HG03342 (cell line): ENCODE measurements around the gene NRL.

Experiments used
- ATAC-seq: cut with Tn5 transposase; IDR thresholded peaks from one replicate; pipeline ENCODE4 v1.9.1; 2021; ENCODE audit warnings: mild to moderate bottlenecking, moderate library complexity; ENCODE audit not compliant: unreplicated experiment

NRL gene

GRCh38 chr14:24068711-24069410 is 45.9 kb downstream of the NRL start:
- ATAC-seq = no peak

DNA sequence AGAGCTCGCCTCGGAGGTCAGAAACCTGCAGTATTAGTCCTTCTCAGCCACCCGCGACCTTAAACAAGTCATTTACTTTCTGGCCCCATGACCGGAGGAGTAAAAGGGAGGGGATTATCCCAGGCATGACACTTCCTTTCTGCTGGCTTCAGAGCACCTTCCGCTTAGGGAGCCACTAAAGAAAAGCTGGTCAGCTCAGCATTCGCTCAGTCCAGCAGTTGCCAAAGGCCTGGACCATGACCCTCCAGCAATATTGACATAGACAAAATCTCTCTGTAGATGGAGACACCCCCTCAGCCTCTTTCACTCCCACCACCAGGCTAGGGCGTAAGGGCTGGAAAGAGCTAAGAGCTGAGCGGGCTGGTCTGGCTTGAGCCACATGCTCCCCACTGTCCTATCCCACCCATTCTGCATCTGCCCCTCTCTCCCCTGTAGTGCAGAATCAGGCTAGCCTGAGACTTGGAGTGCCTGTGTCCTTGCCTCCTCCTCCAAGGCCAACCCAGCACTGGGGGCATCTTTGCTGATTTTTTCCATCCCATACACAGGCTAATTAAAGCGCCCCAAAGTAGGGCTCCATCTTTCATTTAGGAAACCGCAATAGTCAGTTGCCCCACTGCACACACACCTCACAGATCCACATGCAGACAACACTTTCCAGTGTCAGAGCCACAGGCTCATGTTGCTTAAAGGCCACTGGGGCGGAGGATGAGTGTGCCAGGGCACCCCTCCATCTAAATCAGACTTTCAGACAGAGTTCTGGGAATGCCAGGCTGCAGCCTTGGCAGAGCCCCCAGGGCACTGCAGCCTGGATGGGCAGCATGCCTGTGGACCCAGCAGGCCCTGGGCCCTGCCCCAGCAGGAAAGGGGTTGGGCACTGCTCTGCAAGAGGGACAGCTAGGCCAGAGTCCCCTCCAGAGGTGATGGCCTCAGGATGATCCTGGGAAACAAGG is 47.3 kb downstream of the NRL start:
- ATAC-seq = no peak

DNA sequence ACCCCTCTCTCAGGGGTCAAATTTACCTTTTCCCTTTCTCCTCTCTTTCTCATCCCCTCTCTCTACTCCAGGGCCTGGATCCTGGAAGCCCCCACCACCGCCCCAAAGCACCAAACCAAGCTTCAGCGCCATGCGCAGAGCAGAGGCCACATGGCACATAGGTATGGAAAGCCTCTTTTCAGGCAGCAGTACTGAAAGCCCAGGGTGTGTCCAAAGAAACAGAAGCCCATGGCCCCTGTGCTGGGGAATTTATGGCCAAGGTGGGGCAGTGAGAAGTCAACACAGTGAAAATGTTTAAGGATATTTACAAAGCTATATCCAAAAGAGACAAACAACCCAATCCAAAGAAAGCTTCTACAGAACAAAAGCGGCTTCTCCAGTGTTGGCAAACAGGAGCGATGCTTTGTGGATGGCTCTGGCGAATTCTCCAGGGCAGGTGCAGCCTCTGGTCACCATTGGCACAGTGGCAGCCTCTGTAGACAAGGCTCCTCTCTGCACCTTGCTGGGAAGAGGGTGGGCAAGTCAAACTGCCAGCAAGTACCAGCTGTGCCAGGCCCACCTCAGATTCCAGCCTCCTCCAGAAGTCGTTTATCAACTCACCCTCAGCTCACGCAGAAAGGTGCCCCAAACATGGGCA is 48.1 kb downstream of the NRL start:
- no peak for ATAC-seq

DNA sequence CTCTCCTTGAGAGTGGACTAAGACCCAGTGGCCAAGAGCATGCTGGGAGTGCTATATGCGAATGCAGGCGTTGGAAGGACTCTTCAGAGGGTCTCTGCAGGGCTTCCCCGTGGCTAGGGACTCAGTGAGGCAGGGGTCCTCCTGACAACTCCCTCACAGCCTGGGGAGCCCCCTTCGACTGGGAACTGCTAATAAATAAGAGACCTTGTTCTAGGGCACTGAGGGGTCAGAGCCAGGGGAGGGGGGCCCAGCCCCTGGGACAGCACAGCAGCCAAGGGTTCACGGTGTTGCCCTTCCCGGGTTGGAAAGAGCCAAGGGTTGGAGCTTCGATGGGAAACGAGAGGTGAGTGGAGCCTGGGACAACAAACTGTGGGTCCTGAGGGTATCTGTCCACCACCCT is 49.3 kb downstream of the NRL start:
- ATAC-seq = no peak

- ATAC-seq = no peak
Measured at GRCh38 chr14:24064856-24065255, 49.9 kb downstream of the NRL start.

DNA sequence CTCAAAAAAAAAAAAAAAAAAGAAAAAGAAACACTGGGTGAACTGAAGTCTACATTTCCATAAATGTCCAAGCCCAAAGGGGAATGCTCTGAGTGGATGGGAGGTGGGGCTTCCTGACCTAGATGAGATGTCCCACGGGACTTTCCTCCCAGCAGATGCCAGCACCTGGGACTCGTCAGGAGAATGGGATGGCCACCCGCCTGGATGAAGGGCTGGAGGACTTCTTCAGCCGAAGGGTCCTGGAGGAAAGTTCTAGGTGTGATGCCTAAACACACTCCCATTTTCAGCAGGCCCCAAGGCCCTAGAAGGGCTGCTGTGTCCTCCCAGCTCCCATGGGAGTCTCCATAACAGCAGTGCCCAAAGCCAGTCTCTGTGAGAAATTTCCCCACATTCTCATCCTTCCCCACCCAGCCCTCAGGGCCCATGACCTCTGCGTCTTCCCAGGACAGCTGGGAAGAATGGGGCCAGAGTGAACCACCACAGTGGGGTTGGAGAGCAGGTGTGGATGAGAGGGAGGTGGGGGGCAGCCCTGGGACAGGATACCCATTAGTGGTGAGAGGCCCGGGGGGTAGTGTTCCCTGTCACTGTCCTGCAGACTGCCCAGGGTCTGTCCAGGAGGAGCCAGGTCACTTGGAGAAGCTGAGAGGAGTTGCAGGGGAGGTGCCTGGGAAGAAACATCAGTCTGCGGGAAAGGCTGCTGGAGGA is 50.5 kb downstream of the NRL start:
- no peak for ATAC-seq

DNA sequence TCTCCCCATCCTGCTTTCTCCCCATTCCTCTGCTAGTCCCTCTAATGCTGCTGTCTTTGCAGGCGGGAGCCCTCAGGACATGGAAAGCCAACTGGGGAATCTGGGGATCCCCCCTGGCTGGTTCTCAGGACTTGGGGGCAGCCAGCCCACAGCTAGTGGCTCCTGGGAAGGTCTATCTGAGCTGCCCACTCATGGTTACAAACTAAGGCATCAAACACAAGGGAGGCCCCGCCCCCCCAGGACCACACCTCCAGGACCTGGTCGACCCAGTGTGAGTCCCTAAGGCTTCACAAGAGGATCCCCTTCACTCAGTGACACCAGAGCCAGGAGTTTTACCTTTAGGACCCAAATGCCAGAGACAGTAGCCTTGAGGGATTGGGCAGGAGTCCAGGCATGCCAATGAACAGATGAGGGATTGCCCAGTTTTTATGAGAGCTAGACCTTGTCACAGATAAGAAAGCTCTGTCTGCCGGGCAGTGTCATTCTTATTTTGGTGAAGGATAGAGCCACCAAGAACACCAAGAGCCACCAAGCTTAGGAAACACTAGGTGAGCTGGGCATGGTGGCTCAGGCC is 51.4 kb downstream of the NRL start:
- no peak for ATAC-seq

GRCh38 chr14:24062216-24062980 is 52.4 kb downstream of the NRL start:
- ATAC-seq = no peak

GRCh38 chr14:24060984-24061913 is 53.5 kb downstream of the NRL start:
- no peak for ATAC-seq

GRCh38 chr14:24060443-24060842 is 54.3 kb downstream of the NRL start:
- ATAC-seq = no peak

DNA sequence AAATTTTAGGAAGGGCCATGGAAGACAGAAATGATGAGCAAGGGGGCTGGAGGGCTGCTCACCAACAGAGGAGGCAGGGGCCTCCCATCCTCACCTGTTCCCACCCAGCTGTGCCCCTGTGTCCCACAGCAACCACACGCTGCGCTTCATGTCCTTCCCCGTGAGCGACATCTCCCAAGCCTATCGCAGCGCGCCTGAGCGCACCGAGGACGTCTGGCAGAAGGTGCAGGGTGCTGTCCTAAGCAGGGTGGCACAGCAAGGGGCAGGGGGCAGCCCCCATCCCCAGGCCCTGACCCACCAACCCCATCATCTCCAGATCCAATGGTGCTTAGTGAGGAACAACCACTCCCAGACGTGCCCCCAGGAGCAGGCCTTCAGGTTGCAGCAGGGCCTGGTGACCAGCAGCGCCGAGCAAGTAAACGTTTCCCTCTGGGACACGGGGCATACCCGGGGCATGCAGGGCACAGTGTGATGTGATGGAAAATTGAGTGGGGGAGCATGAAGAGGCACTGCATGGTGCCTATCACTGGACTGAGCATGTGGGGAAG is 54.8 kb downstream of the NRL start:
- ATAC-seq = no peak

DNA sequence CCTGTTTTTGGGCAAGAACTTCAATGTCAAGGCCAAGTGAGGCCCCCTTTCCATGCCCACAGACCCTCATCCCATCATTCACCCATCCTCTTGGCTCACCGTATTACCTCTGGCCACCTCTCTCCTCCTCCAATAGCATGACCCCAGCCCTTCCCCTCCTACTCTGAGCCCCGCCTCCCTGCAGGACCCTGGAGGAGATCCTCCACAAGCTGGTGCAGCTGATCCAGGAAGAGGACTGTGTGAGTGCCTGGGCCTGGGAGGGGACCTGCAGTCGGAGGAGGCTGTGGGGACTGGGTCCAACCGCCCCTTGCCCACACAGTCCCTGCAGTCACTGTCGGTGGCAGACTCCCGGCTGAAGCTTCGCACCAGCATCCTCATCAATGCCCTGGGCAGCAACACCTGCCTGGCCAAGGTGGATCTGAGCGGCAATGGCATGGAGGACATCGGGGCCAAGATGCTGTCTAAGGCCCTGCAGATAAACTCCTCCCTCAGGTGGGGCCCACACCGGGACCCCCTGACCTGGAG is 55.7 kb downstream of the NRL start:
- ATAC-seq = no peak

DNA sequence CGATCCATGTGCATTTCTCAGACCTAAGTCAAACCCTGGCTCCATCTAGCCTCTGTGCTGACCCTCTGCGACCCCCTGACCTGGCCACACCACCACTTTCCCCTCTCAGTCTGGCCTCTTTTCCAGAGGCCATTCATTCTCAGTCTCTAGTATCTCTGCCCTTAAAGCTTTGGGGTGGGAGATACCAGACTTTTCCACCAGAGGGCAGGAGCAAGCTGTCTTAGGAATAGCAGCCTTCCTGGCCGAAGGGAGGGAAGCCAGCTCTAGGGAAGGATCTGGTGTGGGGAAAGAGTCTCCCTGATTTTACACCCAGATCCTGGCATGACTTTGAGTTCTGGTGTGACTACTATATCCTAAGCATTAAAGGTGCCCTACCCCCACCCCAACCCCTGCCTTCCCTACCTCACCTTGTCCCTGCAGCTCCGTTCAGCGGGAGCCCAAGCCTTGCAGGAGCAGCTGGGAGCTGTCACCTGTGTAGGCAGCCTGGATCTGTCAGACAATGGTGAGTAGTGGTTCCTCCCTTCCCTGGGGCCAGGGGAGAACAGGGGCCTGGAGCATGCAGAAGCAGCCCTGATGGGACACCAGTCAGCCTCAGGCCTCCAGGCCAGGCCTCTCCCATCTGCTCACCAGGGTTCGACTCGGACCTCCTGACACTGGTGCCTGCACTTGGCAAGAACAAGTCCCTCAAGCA is 56.3 kb downstream of the NRL start:
- no peak for ATAC-seq

DNA sequence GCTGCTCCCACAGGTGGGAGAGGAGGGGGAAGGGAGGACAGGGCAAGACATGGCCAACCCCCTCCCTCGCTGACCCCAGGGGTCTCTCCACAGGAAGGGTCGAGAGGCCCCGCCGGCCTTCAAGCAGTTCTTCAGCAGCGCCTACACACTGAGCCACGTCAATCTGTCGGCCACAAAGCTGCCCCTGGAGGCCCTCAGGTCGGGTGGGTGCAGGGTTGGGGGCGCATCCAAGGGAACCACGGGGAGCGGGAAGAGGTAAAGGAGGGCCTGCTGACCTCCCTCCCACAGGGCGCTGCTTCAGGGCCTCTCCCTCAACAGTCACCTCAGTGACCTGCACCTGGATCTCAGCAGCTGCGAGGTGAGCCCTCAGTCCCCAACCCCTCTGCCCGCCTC is 56.9 kb downstream of the NRL start:
- no peak for ATAC-seq

DNA sequence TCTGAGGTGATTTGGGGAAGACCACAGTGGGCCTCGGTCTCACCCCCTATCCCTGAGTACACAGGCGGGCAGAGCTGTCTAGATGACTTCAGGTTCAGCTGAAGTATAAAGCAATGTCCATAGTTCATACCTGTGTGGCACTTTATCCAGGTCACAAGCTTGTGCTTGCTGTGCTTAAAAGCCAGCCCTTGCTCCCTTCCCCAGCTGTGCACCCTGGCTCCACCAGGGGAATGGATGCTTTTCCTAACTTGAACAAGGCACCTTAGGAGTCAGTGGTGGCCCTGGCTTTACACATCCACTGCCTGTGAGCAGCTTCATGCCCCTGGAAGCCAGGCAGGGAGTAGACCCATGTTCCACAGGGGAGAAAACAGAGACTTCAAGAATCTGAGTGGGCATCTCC is 57.5 kb downstream of the NRL start:
- ATAC-seq = no peak

DNA sequence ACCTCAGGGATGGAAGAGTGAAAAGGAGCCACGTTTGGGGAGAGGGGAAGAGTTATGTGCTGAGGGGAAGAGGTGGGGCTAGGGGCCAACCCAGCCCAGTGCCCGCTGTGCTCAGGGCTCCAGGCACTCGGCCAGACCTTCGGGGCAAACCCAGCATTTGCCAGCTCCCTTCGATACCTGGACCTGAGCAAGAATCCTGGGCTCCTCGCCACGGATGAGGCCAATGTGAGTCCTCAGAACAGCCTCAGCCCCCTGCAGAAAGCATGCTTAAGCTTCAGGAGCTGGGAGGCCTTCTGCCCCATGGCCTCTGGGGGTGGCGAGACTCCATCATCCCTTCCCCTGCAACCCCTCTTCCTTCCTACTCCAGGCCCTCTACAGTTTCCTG is 58.0 kb downstream of the NRL start:
- no peak for ATAC-seq

- no peak for ATAC-seq
Measured at GRCh38 chr14:24055971-24056799, 58.6 kb downstream of the NRL start.
